HUES48 (cell line): ENCODE results near the gene PRR18.

Experiments
- H3K27ac ChIP-seq: one replicate; pipeline ENCODE4 v1.7.0; 2013; ENCODE audit warnings: low read depth, low read length, inconsistent platforms
- H3K27me3 ChIP-seq: 2 replicates; pipeline ENCODE4 v1.6.1; 2013; ENCODE audit warnings: mild to moderate bottlenecking, low read length; ENCODE audit not compliant: control insufficient read depth, insufficient read depth
- H3K36me3 ChIP-seq: 2 replicates; pipeline ENCODE4 v1.6.1; 2013; ENCODE audit warnings: low read length; ENCODE audit not compliant: control insufficient read depth, insufficient read depth
- H3K4me1 ChIP-seq: 2 replicates; pipeline ENCODE4 v1.6.1; 2013; ENCODE audit warnings: mild to moderate bottlenecking, low read length; ENCODE audit not compliant: control insufficient read depth, insufficient read depth
- H3K4me3 ChIP-seq: 2 replicates; pipeline ENCODE4 v1.5.1; 2013; ENCODE audit warnings: mild to moderate bottlenecking, low read depth, low read length
- H3K9ac ChIP-seq: 2 replicates; pipeline ENCODE4 v1.6.1; 2013; ENCODE audit warnings: mild to moderate bottlenecking, low read depth, low read length, moderate library complexity
- H3K9me3 ChIP-seq: 2 replicates; pipeline ENCODE4 v1.6.1; 2013; ENCODE audit warnings: low read length; ENCODE audit not compliant: control insufficient read depth, insufficient read depth

PRR18 gene

GRCh38 chr6:166333172-166333995 lies 25.2 kb upstream of the PRR18 start:
- H3K27ac ChIP-seq, result no peak overlapping the region
- no peaks in the 10 kb centered on the region for H3K27me3 ChIP-seq
- peaks cover 46% of the 10 kb centered on the region for H3K36me3 ChIP-seq
- H3K9me3 ChIP-seq, result no peaks in the 10 kb centered on the region
- no peak overlapping the region for H3K9ac ChIP-seq
- H3K4me3 ChIP-seq, result no peak overlapping the region
- peaks cover 19% of the 10 kb centered on the region for H3K4me1 ChIP-seq

- H3K36me3 ChIP-seq, result peaks cover 44% of the 10 kb centered on the region
- H3K4me3 ChIP-seq, result no peak overlapping the region
- H3K4me1 ChIP-seq, result peaks cover 19% of the 10 kb centered on the region
- H3K27ac ChIP-seq, result no peak overlapping the region
- no peaks in the 10 kb centered on the region for H3K9me3 ChIP-seq
- no peak overlapping the region for H3K9ac ChIP-seq
- H3K27me3 ChIP-seq, result no peaks in the 10 kb centered on the region
Measured at GRCh38 chr6:166331503-166332415, 23.6 kb upstream of the PRR18 start.

GRCh38 chr6:166330612-166331011 lies 22.4 kb upstream of the PRR18 start:
- H3K27ac ChIP-seq, result no peak overlapping the region
- peaks cover 19% of the 10 kb centered on the region for H3K4me1 ChIP-seq
- peaks cover 43% of the 10 kb centered on the region for H3K36me3 ChIP-seq

DNA sequence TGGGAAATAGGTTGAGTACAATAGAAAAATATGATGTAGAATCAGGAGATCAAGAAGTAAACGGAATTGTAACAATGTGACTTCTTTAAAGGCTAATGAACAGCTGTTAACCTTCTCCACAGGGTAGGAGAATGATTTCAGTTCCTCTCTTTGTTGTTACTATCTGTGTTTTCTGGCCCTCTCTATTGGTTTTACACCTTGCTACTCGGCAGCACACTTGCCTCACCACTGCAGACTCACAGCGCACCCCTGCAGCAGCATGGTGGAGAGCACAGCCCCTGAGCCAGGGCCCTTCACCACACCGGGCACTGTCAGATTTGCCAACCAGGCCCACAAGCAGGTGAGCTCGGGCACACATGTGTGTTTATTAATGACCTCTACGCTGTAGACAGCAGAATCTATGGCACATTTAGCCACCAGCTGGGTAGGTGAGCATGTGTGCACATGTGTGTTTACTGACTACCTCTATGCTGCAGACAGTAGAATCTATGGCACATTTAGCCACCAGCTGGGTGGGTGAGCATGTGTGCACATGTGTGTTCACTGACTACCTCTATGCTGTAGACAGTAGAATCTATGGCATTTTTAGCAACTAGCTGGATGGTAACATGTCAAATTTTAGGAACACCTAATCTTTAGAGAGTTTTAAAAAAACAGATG lies 17.3 kb upstream of the PRR18 start:
- Histone ChIP-seq H3K9me3 (no peaks in the 10 kb centered on the region), H3K36me3 (peaks cover 76% of the 10 kb centered on the region)

More at GRCh38 chr6:166330612-166331011, 22.4 kb upstream of the PRR18 start:
- H3K9ac ChIP-seq, result no peak overlapping the region
- H3K9me3 ChIP-seq, result no peaks in the 10 kb centered on the region
- no peak overlapping the region for H3K4me3 ChIP-seq
- H3K27me3 ChIP-seq, result no peaks in the 10 kb centered on the region

GRCh38 chr6:166323395-166323794 lies 15.2 kb upstream of the PRR18 start:
- Histone ChIP-seq H3K4me3 (no peak overlapping the region), H3K27ac (no peak overlapping the region), H3K9me3 (no peaks in the 10 kb centered on the region), H3K9ac (no peak overlapping the region), H3K36me3 (peaks cover 80% of the 10 kb centered on the region), H3K4me1 (no peaks in the 10 kb centered on the region), H3K27me3 (no peaks in the 10 kb centered on the region)

More for the DNA sequence above, 17.3 kb upstream of the PRR18 start:
- no peaks in the 10 kb centered on the region for H3K27me3 ChIP-seq
- no peak overlapping the region for H3K4me3 ChIP-seq
- no peaks in the 10 kb centered on the region for H3K4me1 ChIP-seq
- H3K27ac ChIP-seq, result no peak overlapping the region
- no peak overlapping the region for H3K9ac ChIP-seq

DNA sequence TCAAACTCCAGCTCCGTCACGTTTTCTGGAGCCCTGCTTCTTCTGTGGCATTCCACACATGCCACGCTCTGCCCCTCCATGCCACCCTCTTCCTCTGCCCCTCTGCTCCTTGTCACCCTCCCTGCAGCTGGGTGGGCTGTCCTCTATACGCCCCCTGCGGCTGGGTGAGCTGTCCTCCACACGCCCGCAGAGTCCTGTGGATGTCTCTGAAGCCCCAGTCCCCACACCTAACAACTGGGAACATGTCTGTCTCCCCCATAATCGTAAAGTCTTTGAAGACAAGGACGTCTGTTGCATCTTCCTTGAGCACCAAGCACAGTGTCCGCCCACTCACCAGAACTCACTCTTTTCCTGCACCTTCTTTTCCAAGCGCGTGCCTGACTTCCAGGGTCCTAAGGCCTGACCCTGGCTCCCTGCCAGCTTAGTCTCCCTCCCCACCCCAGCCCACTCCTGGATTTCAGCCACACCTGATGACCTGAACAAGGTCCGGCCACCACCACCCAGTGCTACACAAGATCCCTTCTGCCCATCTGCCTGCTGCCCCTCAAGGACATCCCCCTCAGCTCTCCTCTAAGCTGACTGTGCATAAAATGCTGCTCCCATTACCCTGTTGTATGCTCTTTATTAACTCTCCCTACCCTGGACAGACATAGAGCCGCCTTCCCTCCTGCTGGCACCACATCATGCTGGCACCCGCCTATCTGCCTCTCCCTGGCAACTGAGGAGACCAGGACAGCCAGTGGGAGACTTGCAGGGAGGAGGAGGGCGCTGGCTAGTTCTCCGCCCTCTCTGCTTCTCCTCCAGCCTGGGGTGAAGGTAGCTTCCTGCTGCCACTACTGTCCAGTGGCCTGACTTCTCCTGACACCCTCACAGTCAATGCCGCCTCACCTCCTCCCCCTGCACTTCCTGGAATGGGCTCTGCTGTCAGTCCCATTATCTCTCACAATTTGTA lies 10.7 kb upstream of the PRR18 start:
- H3K36me3 ChIP-seq, result peaks cover 40% of the 10 kb centered on the region
- H3K27me3 ChIP-seq, result no peaks in the 10 kb centered on the region
- H3K4me3 ChIP-seq, result no peak overlapping the region
- H3K4me1 ChIP-seq, result no peaks in the 10 kb centered on the region; the same call in 1 of the 2 replicates
- H3K27ac ChIP-seq, result no peak overlapping the region
- H3K9me3 ChIP-seq, result no peaks in the 10 kb centered on the region
- no peak overlapping the region for H3K9ac ChIP-seq

DNA sequence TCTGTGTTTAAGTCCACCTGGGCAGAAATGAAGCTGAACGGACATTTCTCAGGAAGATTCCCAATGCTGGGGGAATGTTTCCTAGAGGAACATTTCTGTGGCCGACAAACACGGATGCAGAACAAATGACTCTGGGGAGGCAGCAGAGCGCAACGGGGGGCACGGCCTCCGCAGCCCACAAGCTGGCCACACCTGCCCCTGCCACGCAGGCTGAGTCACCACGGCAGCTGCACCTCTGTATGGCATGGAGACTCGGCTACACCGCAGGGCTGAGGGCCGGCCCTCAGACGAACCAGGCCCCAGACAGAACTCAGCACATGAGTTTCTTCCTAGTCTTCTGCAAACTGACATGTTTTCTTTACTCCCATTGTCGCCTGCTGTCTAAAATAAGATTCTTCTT lies 10.0 kb upstream of the PRR18 start:
- Histone ChIP-seq H3K4me1 (no peaks in the 10 kb centered on the region; the same call in 1 of the 2 replicates), H3K4me3 (no peak overlapping the region), H3K36me3 (peaks cover 33% of the 10 kb centered on the region), H3K9me3 (no peaks in the 10 kb centered on the region), H3K9ac (no peak overlapping the region), H3K27ac (no peak overlapping the region), H3K27me3 (no peaks in the 10 kb centered on the region)

- H3K27ac ChIP-seq, result no peak overlapping the region
- no peaks in the 10 kb centered on the region for H3K27me3 ChIP-seq
- H3K9me3 ChIP-seq, result no peaks in the 10 kb centered on the region
- H3K4me1 ChIP-seq, result no peaks in the 10 kb centered on the region; the same call in 1 of the 2 replicates
- H3K4me3 ChIP-seq, result no peak overlapping the region
- H3K36me3 ChIP-seq, result peaks cover 27% of the 10 kb centered on the region
- no peak overlapping the region for H3K9ac ChIP-seq
Measured at GRCh38 chr6:166317261-166318212, 9.3 kb upstream of the PRR18 start.

- Histone ChIP-seq H3K36me3 (peaks cover 16% of the 10 kb centered on the region), H3K4me3 (no peak overlapping the region), H3K4me1 (no peaks in the 10 kb centered on the region; the same call in 1 of the 2 replicates), H3K9ac (no peak overlapping the region), H3K9me3 (no peaks in the 10 kb centered on the region), H3K27me3 (peaks cover 4% of the 10 kb centered on the region), H3K27ac (no peak overlapping the region)
Measured at GRCh38 chr6:166315436-166315835, 7.2 kb upstream of the PRR18 start.
